Measurements from ENCODE around the gene CUL4A. TPM values are rescaled to one million over a fixed set of nuclear protein-coding genes. Genes with fewer than 3 reads are reported as not detected.

CUL4A gene
- total RNA-seq, 3 donors from 2014 or later (not counting 1 experiment from before 2014, with no cell fraction given): 56.3 to 97.8 (median 97.7) TPM

DNA sequence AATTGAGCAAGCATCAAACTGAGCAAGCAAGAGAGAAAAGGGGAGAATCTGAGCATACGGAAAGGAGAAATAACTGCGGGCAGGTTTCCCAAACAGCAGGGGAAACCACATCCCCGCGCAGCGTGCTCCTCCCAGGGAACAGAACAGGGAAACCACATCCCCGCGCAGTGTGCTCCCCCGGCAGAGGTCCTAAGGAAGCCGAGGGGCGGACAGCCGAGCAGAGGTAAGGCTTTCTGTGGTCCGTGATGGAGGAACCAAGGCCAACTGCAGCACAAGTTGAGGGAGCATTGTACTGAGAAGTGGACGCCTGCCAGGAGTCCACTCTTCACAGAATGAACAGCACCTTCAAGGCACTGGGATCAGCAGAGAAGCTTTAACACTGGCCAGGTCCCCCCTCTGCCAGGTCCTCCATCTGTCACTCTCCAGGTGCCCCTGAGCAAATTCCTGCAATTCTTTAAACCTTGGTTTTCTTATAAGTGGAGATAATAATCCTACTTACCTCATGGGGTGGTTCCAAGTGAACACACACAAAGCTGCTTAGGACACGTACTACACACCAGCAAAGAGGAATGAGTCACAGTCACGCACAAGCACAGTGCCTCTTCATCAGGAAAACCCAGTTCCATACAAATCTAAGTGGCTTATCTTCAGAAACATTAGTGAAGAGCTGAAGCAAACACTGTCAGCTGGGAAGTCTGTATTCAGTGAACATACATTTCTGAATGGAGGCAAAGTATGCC lies 64.6 kb downstream of the CUL4A start:
- H3K4me1 ChIP-seq (ENCODE audit: control insufficient read depth, insufficient read depth, low read length): no peaks in the 10 kb centered on the region
- DNase-seq: no peak
- TF ChIP-seq, protein P1, sequence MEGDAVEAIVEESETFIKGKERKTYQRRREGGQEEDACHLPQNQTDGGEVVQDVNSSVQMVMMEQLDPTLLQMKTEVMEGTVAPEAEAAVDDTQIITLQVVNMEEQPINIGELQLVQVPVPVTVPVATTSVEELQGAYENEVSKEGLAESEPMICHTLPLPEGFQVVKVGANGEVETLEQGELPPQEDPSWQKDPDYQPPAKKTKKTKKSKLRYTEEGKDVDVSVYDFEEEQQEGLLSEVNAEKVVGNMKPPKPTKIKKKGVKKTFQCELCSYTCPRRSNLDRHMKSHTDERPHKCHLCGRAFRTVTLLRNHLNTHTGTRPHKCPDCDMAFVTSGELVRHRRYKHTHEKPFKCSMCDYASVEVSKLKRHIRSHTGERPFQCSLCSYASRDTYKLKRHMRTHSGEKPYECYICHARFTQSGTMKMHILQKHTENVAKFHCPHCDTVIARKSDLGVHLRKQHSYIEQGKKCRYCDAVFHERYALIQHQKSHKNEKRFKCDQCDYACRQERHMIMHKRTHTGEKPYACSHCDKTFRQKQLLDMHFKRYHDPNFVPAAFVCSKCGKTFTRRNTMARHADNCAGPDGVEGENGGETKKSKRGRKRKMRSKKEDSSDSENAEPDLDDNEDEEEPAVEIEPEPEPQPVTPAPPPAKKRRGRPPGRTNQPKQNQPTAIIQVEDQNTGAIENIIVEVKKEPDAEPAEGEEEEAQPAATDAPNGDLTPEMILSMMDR (IDR thresholded peaks at IDR 0.05): no peak
- Mint-ChIP-seq H3K27me3 (ENCODE audit: low read depth in 2 of 2) (peaks cover 0 to 12% of the 10 kb centered on the region in 2 donors), H3K4me3 (no peak overlapping the region), H3K9me3 (no peaks in the 10 kb centered on the region), H3K4me1 (no peaks in the 10 kb centered on the region), H3K27ac (no peak overlapping the region), H3K36me3 (no peaks in the 10 kb centered on the region)
- H3K27ac ChIP-seq (ENCODE audit: low read length): no peak overlapping the region
- ATAC-seq: no peak
- WGBS (ENCODE audit: insufficient coverage): 32% methylated on average over 15 of the region's 15 CpGs
- no peaks in the 10 kb centered on the region for H3K27me3 ChIP-seq (ENCODE audit: control insufficient read depth, insufficient read depth, low read length)
- H3K36me3 ChIP-seq (ENCODE audit: control insufficient read depth, insufficient read depth, low read length): no peaks in the 10 kb centered on the region
- H3K4me3 ChIP-seq (ENCODE audit: low read length): no peak overlapping the region
- H3K9me3 ChIP-seq (ENCODE audit: control insufficient read depth, insufficient read depth, low read length): no peaks in the 10 kb centered on the region
- intact Hi-C loops (cut with micrococcal nuclease): no loop called here

DNA sequence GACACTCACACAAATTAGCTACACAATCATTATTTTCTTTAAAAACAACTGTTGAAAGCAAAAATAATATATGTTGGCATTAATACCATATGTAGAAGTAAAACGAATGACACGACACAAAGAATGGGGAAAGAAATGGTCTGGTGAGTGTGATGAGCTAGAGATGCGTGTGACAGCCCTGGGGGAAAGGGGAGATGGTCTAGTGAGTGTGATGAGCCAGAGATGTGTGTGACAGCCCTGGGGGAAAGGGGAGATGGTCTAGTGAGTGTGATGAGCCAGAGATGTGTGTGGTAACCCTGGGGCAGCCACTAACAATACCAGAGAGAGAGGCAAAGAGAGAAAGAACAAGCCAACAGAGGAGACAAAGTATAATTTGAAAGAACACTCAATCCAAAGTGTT lies 65.3 kb downstream of the CUL4A start:
- Mint-ChIP-seq H3K27me3 (ENCODE audit: low read depth in 2 of 2) (peaks cover 0 to 12% of the 10 kb centered on the region in 2 donors), H3K4me3 (no peak overlapping the region), H3K36me3 (no peaks in the 10 kb centered on the region), H3K9me3 (no peaks in the 10 kb centered on the region), H3K27ac (no peak overlapping the region), H3K4me1 (no peaks in the 10 kb centered on the region)
- Histone ChIP-seq H3K36me3 (ENCODE audit: control insufficient read depth, insufficient read depth, low read length) (no peaks in the 10 kb centered on the region), H3K9me3 (ENCODE audit: control insufficient read depth, insufficient read depth, low read length) (no peaks in the 10 kb centered on the region), H3K4me3 (ENCODE audit: low read length) (no peak overlapping the region), H3K27me3 (ENCODE audit: control insufficient read depth, insufficient read depth, low read length) (no peaks in the 10 kb centered on the region), H3K27ac (ENCODE audit: low read length) (no peak overlapping the region), H3K4me1 (ENCODE audit: control insufficient read depth, insufficient read depth, low read length) (no peaks in the 10 kb centered on the region)
- TF ChIP-seq, protein P1 (IDR thresholded peaks at IDR 0.05): no peak
- intact Hi-C loops (cut with micrococcal nuclease): no loop called here
- 88% methylated on average over 3 of the region's 3 CpGs for WGBS (ENCODE audit: insufficient coverage)
- no peak for ATAC-seq
- DNase-seq: no peak

DNA sequence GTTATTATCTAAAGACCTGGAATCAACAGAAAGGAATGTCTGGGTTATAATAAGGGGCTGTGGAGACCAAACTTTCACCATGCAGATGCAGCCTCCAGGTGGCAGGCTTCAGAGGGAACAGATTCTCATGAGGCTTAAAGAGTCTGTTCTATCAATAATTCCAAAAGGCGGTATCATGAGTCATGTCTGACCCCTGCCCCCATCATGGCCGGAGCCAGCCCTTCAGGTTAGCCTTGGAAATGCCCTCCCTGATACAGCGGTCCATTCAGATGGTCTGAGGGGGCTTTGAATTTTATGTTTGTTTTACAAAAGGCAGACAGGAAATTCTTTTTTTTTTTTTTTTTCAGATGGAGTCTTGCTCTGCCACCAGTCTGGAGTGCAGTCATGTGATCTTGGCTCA lies 66.0 kb downstream of the CUL4A start:
- Mint-ChIP-seq H3K27ac (no peak overlapping the region), H3K36me3 (no peaks in the 10 kb centered on the region), H3K9me3 (no peaks in the 10 kb centered on the region), H3K4me3 (no peak overlapping the region), H3K4me1 (no peaks in the 10 kb centered on the region), H3K27me3 (ENCODE audit: low read depth in 2 of 2) (peaks cover 0 to 14% of the 10 kb centered on the region in 2 donors)
- TF ChIP-seq, protein P1 (IDR thresholded peaks at IDR 0.05): peak; percentile 28
- WGBS (ENCODE audit: insufficient coverage): 15% methylated on average over 3 of the region's 3 CpGs
- H3K36me3 ChIP-seq (ENCODE audit: control insufficient read depth, insufficient read depth, low read length): no peaks in the 10 kb centered on the region
- no peaks in the 10 kb centered on the region for H3K9me3 ChIP-seq (ENCODE audit: control insufficient read depth, insufficient read depth, low read length)
- no peaks in the 10 kb centered on the region for H3K27me3 ChIP-seq (ENCODE audit: control insufficient read depth, insufficient read depth, low read length)
- DNase-seq (peak in 1 of 2 donors; percentile 64), ATAC-seq (peak in 2 of 3 donors; percentile 49 to 52)
- intact Hi-C loops (cut with micrococcal nuclease): no loop called here
- no peak overlapping the region for H3K4me3 ChIP-seq (ENCODE audit: low read length)
- no peaks in the 10 kb centered on the region for H3K4me1 ChIP-seq (ENCODE audit: control insufficient read depth, insufficient read depth, low read length)
- H3K27ac ChIP-seq (ENCODE audit: low read length): no peak overlapping the region

DNA sequence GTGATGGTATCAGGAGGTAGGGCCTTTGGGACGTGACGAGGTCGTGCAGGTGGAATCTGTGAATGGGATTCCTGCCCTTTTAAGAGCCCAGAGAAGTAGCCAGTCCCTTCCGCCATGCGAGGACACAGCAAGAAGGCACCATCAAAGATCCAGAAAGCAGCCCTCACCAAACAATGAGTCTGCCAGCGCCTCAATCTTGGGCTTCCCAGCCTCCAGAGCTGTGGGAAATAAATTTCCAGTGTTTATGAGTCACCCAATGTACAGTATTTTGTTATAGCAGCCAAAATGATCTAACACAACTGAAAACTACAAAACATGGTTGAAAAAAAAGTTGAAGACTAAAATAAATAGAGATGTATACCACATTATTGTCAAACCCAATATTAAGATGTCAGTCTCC lies 70.7 kb downstream of the CUL4A start:
- H3K27ac Mint-ChIP-seq: no peak overlapping the region
- H3K4me3 Mint-ChIP-seq: no peak overlapping the region
- DNase-seq (no peak), ATAC-seq (no peak)
- Histone ChIP-seq H3K4me3 (ENCODE audit: low read length) (no peak overlapping the region), H3K9me3 (ENCODE audit: control insufficient read depth, insufficient read depth, low read length) (no peaks in the 10 kb centered on the region), H3K36me3 (ENCODE audit: control insufficient read depth, insufficient read depth, low read length) (no peaks in the 10 kb centered on the region), H3K27ac (ENCODE audit: low read length) (no peak overlapping the region), H3K4me1 (ENCODE audit: control insufficient read depth, insufficient read depth, low read length) (no peaks in the 10 kb centered on the region), H3K27me3 (ENCODE audit: control insufficient read depth, insufficient read depth, low read length) (no peaks in the 10 kb centered on the region)
- H3K4me1 Mint-ChIP-seq: no peaks in the 10 kb centered on the region
- 94% methylated on average over 6 of the region's 6 CpGs for WGBS (ENCODE audit: insufficient coverage)
- H3K9me3 Mint-ChIP-seq: no peaks in the 10 kb centered on the region
- H3K36me3 Mint-ChIP-seq: no peaks in the 10 kb centered on the region
- TF ChIP-seq, protein P1 (IDR thresholded peaks at IDR 0.05): no peak
- intact Hi-C loops (cut with micrococcal nuclease): no loop called here
- H3K27me3 Mint-ChIP-seq (ENCODE audit: low read depth in 2 of 2): peaks cover 0 to 13% of the 10 kb centered on the region in 2 donors

All from natural killer cell (primary cell).